Uterine smooth muscle cell (primary cell): ENCODE measurements around the gene NTRK3. TPM values are rescaled to one million over a fixed set of nuclear protein-coding genes. Genes with fewer than 3 reads are reported as not detected.

Experiments used
- total RNA-seq: library from RNA; depleted of rRNA; stranded (reverse); fragments of >200 nt; gene quantifications from 2 replicates; pipeline ENCODE4 v1.2.3, GENCODE V29; 2014

NTRK3 gene
- total RNA-seq = under 0.01 TPM in 2 replicates

GRCh38 chr15:88256279-88257230, at the start of gene NTRK3:
Gene NTRK3, minus strand, starts transcription at chr15:88256739. Its CDS starts 586 bp downstream, at chr15:88256153.

Other genes with a start within 250 kb of the NTRK3 start
- gene MRPL46, start 210.6 kb upstream of the NTRK3 start, total RNA-seq = 16.9 and 18.7 TPM in 2 replicates
- gene MRPS11, start 211.0 kb upstream of the NTRK3 start, total RNA-seq = 31.5 and 37.3 TPM in 2 replicates